Measurements from ENCODE around the gene CACNA1A. TPM values are rescaled to one million over a fixed set of nuclear protein-coding genes. Genes with fewer than 3 reads are reported as not detected.
"Not testable (repeated sequence)": the region's sequence is repeated elsewhere in the genome, so short reads cannot be mapped to it uniquely, and the experiment has no call there.

CACNA1A gene
- total and polyA plus RNA-seq, 3 experiments from 2014 or later: 0.20 to 0.42 TPM; not detected in 1

DNA sequence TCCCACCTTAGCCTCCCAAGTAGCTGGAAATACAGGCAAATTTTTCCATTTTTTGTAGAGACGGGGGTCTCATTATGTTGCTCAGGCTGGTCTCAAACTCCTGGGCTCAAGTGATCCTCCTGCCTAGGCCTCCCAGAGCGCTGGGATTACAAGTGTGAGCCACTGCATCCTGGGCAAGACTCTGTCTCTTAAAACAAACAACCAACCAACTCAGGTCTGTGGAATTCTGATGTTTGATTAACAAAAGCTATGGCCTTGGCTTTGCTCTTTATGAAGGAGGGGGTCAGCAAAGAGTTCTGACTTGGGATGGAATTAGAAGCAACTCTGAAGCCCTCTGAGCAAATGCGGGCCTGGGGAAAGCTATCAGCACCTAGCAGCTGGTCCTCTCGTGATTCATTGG lies 238.4 kb downstream of the CACNA1A start:
- H3K36me3 ChIP-seq (ENCODE audit: insufficient read depth, low read length): no peaks in the 10 kb centered on the region
- no peaks in the 10 kb centered on the region for H3K27me3 ChIP-seq (ENCODE audit: insufficient read depth, low read length, poor library complexity, severe bottlenecking)
- ChIA-PET CTCF (interaction anchor here (0.6 to 1.5 kb wide), 2 partner anchors 34 to 73 kb away, joined by 3 to 4 read pairs; no protein-coding TSS in a partner anchor), POLR2A (no interaction called here)
- H3K4me3 Mint-ChIP-seq: no peak overlapping the region
- no peaks in the 10 kb centered on the region for H3K4me1 ChIP-seq (ENCODE audit: insufficient read depth, low read length)
- no peaks in the 10 kb centered on the region for H3K9me3 Mint-ChIP-seq
- H3K4me3 ChIP-seq (ENCODE audit: low read length): no peak overlapping the region
- H3K27me3 Mint-ChIP-seq: peaks cover 4 to 7% of the 10 kb centered on the region in 2 donors
- H3K27ac ChIP-seq (ENCODE audit: low read depth, low read length): no peak overlapping the region
- H3K9me3 ChIP-seq (ENCODE audit: low read length): no peaks in the 10 kb centered on the region
- no peaks in the 10 kb centered on the region for H3K36me3 Mint-ChIP-seq
- H3K4me1 Mint-ChIP-seq: no peaks in the 10 kb centered on the region
- no peak overlapping the region for H3K27ac Mint-ChIP-seq
- no peak for DNase-seq

DNA sequence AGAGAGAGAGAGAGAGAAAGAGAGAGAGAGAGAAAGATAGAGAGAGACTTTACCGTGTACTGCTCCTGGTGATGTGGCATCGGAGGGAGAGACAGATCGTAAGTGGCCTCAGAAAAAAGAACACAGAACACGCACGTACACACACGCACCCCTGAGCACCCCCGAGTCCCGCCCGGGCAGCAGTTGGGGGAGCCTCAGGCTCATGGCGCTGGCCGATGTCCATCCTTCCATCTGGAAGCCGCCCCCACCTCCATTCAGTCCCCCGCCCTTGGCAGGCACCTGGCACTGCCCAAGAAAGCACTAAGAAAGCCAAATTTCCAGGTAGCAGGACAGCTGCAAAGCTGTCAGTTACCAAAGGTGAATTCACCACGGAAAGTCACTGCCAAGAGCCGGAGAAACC lies 239.1 kb downstream of the CACNA1A start:
- peaks cover 0 to 3% (median 0%) of the 10 kb centered on the region in 3 donors for H3K4me1 Mint-ChIP-seq
- Histone ChIP-seq H3K4me1 (ENCODE audit: insufficient read depth, low read length) (no peaks in the 10 kb centered on the region), H3K27me3 (ENCODE audit: insufficient read depth, low read length, poor library complexity, severe bottlenecking) (no peaks in the 10 kb centered on the region), H3K36me3 (ENCODE audit: insufficient read depth, low read length) (no peaks in the 10 kb centered on the region), H3K27ac (ENCODE audit: low read depth, low read length) (no peak overlapping the region), H3K4me3 (ENCODE audit: low read length) (no peak overlapping the region), H3K9me3 (ENCODE audit: low read length) (no peaks in the 10 kb centered on the region)
- H3K4me3 Mint-ChIP-seq: no peak overlapping the region
- POLR2A ChIA-PET: no interaction called here
- H3K27ac Mint-ChIP-seq: peak overlapping the region in 1 of 8 donors; percentile 60
- CTCF ChIA-PET: interaction anchor here (1.5 kb wide), 1 partner anchor 72 kb away, joined by 4 read pairs; no protein-coding TSS in a partner anchor
- H3K36me3 Mint-ChIP-seq: no peaks in the 10 kb centered on the region
- DNase-seq: no peak
- H3K27me3 Mint-ChIP-seq: peaks cover 3 to 10% of the 10 kb centered on the region in 2 donors
- no peaks in the 10 kb centered on the region for H3K9me3 Mint-ChIP-seq

DNA sequence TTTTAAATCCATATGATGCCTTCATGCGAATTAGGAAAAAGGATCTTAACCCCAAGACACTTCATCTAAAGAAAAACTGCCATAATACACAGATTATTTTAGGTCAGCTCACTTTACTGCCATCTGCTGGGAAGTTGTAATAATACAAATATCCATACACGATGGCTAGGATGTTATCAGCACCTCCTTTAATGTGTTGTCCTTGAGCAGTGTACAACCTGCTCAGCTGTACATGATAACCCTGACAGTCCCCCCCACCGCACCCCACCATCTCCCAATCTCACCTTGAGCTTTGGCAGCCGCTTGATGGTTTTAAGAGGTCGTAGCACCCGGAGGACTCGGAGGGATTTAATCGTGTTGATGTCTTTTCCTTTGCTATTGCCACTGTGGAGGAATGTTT lies 243.8 kb downstream of the CACNA1A start:
- POLR2A ChIA-PET: interaction anchor here (0.6 to 1.5 kb wide), 2 partner anchors 67 to 68 kb away, joined by 3 to 7 read pairs; no protein-coding TSS in a partner anchor
- H3K4me1 Mint-ChIP-seq: peaks cover 0 to 3% (median 0%) of the 10 kb centered on the region in 3 donors

DNA sequence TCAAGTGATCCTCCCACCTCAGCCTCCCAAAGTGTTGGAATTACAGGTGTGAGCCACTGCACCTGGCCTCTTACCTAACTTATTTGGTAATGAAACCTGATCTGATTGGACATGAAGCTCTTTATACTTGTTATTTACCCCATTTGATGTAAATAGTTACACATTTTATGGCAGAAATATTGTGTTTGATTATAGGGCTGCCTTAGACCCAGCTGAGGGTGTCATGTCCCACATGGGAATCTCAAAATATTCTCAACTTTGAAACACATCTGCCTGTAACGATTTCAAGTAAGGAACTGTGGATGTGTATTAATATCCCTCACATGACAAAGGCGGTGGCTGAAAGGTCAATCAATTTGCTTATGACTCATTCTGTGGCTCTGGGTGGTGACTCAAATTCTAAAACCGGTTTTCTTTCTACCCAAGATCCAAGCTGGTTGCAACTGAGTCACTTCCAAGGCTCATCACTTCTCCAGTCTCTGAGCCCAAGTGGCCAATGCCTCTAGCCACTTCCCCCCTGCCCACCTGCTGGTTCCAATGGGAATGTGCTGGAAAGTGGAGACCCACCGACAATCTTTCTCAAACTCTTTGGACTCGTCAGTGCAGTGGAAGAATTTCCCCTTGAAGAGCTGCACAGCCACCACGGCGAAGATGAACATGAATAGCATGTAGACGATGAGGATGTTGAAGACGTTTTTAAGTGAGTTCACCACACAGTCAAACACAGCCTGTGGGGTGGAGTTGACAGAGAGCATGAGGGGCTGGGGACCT lies 245.2 kb downstream of the CACNA1A start:
- no peaks in the 10 kb centered on the region for H3K27me3 ChIP-seq (ENCODE audit: insufficient read depth, low read length, poor library complexity, severe bottlenecking)
- no peak overlapping the region for H3K4me3 ChIP-seq (ENCODE audit: low read length)
- no peaks in the 10 kb centered on the region for H3K9me3 Mint-ChIP-seq
- no peak overlapping the region for H3K4me3 Mint-ChIP-seq
- no peak overlapping the region for H3K27ac ChIP-seq (ENCODE audit: low read depth, low read length)
- peaks cover 0 to 3% (median 0%) of the 10 kb centered on the region in 3 donors for H3K4me1 Mint-ChIP-seq
- ChIA-PET CTCF (interaction anchor here (1.3 to 1.7 kb wide), 4 partner anchors 17 to 296 kb away, joined by 3 to 10 read pairs (median 4); no protein-coding TSS in a partner anchor), POLR2A (no interaction called here)
- no peaks in the 10 kb centered on the region for H3K36me3 ChIP-seq (ENCODE audit: insufficient read depth, low read length)
- H3K4me1 ChIP-seq (ENCODE audit: insufficient read depth, low read length): no peaks in the 10 kb centered on the region
- peak overlapping the region in 1 of 8 donors; percentile 6 for H3K27ac Mint-ChIP-seq
- no peaks in the 10 kb centered on the region for H3K9me3 ChIP-seq (ENCODE audit: low read length)
- peaks cover 13 to 33% of the 10 kb centered on the region in 2 donors for H3K27me3 Mint-ChIP-seq
- peaks cover 0 to 3% (median 0%) of the 10 kb centered on the region in 3 donors for H3K36me3 Mint-ChIP-seq
- DNase-seq: no peak

More for the DNA sequence above, 243.8 kb downstream of the CACNA1A start:
- Histone ChIP-seq H3K9me3 (ENCODE audit: low read length) (no peaks in the 10 kb centered on the region), H3K27ac (ENCODE audit: low read depth, low read length) (no peak overlapping the region), H3K36me3 (ENCODE audit: insufficient read depth, low read length) (no peaks in the 10 kb centered on the region), H3K4me3 (ENCODE audit: low read length) (no peak overlapping the region), H3K27me3 (ENCODE audit: insufficient read depth, low read length, poor library complexity, severe bottlenecking) (no peaks in the 10 kb centered on the region), H3K4me1 (ENCODE audit: insufficient read depth, low read length) (no peaks in the 10 kb centered on the region)
- DNase-seq: peak in 2 of 5 donors; percentile 36 to 38
- no peaks in the 10 kb centered on the region for H3K36me3 Mint-ChIP-seq
- peaks cover 4 to 20% of the 10 kb centered on the region in 2 donors for H3K27me3 Mint-ChIP-seq
- H3K9me3 Mint-ChIP-seq: no peaks in the 10 kb centered on the region
- CTCF ChIA-PET: interaction anchor here (0.8 to 2.1 kb wide), 13 partner anchors 9 to 301 kb away, joined by 3 to 23 read pairs (median 4); partner anchors contain the start of genes IER2 and STX10
- H3K27ac Mint-ChIP-seq: no peak overlapping the region
- no peak overlapping the region for H3K4me3 Mint-ChIP-seq

DNA sequence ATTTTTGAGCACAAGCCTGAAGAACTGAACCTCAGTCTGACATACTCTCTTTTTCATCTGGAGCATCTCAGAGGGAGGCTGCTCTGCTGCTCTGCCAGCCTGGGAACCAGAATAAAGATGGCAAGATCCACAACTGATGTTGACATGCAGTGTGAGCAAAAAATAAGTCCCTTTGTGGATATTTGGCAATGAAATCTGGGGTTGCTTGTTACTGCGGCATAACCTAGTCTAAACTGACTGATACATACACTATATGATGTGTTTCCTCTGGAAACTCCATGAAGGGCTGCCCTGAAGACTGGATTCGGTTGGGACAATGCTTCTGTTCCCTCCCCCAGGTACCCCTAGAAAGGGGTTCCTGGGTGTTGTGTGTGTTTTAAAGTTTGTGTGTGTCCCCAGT lies 249.4 kb downstream of the CACNA1A start:
- Mint-ChIP-seq H3K4me3 (no peak overlapping the region), H3K27me3 (peaks cover 17 to 36% of the 10 kb centered on the region in 2 donors), H3K9me3 (no peaks in the 10 kb centered on the region), H3K4me1 (no peaks in the 10 kb centered on the region), H3K27ac (no peak overlapping the region), H3K36me3 (peaks cover 0 to 3% (median 0%) of the 10 kb centered on the region in 3 donors)
- Histone ChIP-seq H3K9me3 (ENCODE audit: low read length) (no peaks in the 10 kb centered on the region), H3K27me3 (ENCODE audit: insufficient read depth, low read length, poor library complexity, severe bottlenecking) (peaks cover 5% of the 10 kb centered on the region), H3K27ac (ENCODE audit: low read depth, low read length) (no peak overlapping the region), H3K36me3 (ENCODE audit: insufficient read depth, low read length) (no peaks in the 10 kb centered on the region), H3K4me1 (ENCODE audit: insufficient read depth, low read length) (no peaks in the 10 kb centered on the region), H3K4me3 (ENCODE audit: low read length) (no peak overlapping the region)
- ChIA-PET POLR2A (no interaction called here), CTCF (interaction anchor here (1.1 to 1.4 kb wide), 2 partner anchors 280 to 292 kb away, joined by 3 read pairs; no protein-coding TSS in a partner anchor)
- DNase-seq: no peak

DNA sequence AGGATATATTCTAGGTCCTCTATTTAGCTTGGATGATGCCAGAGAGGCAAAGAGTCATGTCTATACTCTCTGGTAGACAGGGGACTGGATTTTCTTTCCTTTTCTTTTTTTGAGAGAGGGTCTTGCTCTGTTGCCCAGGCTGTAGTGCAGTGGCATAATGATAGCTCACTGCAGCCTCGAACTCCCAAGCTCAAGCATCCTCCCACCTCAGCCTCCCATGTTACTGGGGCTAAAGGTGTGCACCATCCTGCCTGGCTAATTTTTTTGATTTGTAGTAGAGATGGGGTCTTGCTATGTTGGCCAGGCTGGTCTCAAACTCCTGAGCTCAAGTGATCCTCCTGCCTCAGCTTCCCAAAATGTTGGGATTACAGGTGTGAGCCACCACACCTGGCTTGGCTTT lies 249.9 kb downstream of the CACNA1A start:
- H3K27ac ChIP-seq (ENCODE audit: low read depth, low read length); H3K36me3 ChIP-seq (ENCODE audit: insufficient read depth, low read length); H3K9me3 Mint-ChIP-seq; H3K27me3 ChIP-seq (ENCODE audit: insufficient read depth, low read length, poor library complexity, severe bottlenecking); H3K4me3 Mint-ChIP-seq; DNase-seq; H3K9me3 ChIP-seq (ENCODE audit: low read length); POLR2A ChIA-PET; H3K36me3 Mint-ChIP-seq; H3K4me3 ChIP-seq (ENCODE audit: low read length); H3K4me1 ChIP-seq (ENCODE audit: insufficient read depth, low read length); H3K4me1 Mint-ChIP-seq: not testable (repeated sequence)
- Mint-ChIP-seq H3K27me3 (peaks cover 17 to 36% of the 10 kb centered on the region in 2 donors), H3K27ac (peak overlapping the region in 1 of 8 donors; percentile 17)
- CTCF ChIA-PET: interaction anchor here (1.1 to 1.4 kb wide), 2 partner anchors 280 to 291 kb away, joined by 3 read pairs; no protein-coding TSS in a partner anchor

DNA sequence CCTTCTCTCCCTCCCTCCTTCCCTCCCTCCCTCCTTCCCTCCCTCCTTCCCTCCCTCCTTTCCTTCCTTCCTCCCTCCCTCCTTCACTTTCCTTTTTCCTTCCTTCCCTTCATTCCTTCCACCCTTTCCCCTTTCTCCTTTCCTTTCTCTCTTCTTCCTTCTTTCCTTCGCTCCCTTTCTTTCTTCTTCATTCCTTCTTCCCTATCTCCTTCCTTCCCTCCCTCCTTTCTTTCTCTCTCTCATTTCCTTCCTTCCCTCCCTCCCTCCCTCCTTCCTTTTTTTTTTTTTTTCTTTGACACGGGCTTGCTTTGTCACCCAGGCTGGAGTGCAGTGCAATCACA lies 250.6 kb downstream of the CACNA1A start:
- CTCF ChIA-PET: interaction anchor here (1.1 to 1.4 kb wide), 2 partner anchors 279 to 290 kb away, joined by 3 read pairs; no protein-coding TSS in a partner anchor
- Mint-ChIP-seq H3K27me3 (peaks cover 17 to 36% of the 10 kb centered on the region in 2 donors), H3K36me3 (peaks cover 0 to 3% (median 0%) of the 10 kb centered on the region in 3 donors), H3K27ac (no peak overlapping the region), H3K9me3 (no peaks in the 10 kb centered on the region), H3K4me3 (no peak overlapping the region), H3K4me1 (no peaks in the 10 kb centered on the region)
- POLR2A ChIA-PET: no interaction called here
- no peaks in the 10 kb centered on the region for H3K9me3 ChIP-seq (ENCODE audit: low read length)
- H3K27me3 ChIP-seq (ENCODE audit: insufficient read depth, low read length, poor library complexity, severe bottlenecking): peaks cover 5% of the 10 kb centered on the region
- no peak overlapping the region for H3K27ac ChIP-seq (ENCODE audit: low read depth, low read length)
- H3K4me3 ChIP-seq (ENCODE audit: low read length): no peak overlapping the region
- no peaks in the 10 kb centered on the region for H3K36me3 ChIP-seq (ENCODE audit: insufficient read depth, low read length)
- no peak for DNase-seq
- H3K4me1 ChIP-seq (ENCODE audit: insufficient read depth, low read length): no peaks in the 10 kb centered on the region

DNA sequence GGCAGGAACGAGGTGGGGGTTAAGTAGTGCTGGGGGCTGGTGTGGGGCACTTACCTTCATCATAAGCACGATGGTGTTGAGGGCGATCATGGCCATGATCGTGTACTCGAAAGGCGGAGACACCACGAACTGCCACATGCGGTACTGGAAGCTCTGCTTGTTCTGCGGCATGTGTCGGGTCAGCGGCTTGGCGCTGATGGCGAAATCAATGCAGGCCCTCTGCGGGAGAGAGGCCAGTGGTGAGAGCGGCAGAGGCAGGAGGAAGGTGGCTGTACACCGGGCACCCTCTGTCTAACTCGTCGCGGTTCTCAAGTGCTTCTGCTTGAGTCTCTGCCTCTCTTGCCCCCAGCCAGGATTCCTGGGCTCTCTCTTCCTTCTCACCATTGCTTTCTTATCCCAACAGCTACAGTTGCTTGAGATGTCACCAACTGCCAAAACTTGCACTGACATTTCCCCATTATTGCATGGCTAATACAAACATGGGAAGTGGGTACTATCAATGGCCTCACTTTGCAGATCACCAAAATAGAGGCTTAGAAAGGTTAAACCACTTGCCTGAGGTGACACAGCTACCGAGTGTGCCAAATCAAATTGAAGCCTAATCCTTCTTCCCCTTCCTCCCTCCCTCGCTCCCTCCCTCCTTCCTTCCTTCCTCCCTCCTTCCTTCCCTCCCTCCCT lies 251.1 kb downstream of the CACNA1A start:
- peaks cover 5% of the 10 kb centered on the region for H3K27me3 ChIP-seq (ENCODE audit: insufficient read depth, low read length, poor library complexity, severe bottlenecking)
- POLR2A ChIA-PET: no interaction called here
- no peak overlapping the region for H3K27ac ChIP-seq (ENCODE audit: low read depth, low read length)
- no peak for DNase-seq
- no peak overlapping the region for H3K4me3 ChIP-seq (ENCODE audit: low read length)
- H3K27me3 Mint-ChIP-seq: peaks cover 17 to 36% of the 10 kb centered on the region in 2 donors
- H3K36me3 Mint-ChIP-seq: peaks cover 0 to 3% (median 0%) of the 10 kb centered on the region in 3 donors
- no peaks in the 10 kb centered on the region for H3K9me3 ChIP-seq (ENCODE audit: low read length)
- CTCF ChIA-PET: interaction anchor here (1.4 kb wide), 1 partner anchor 290 kb away, joined by 3 read pairs; no protein-coding TSS in a partner anchor
- H3K36me3 ChIP-seq (ENCODE audit: insufficient read depth, low read length): no peaks in the 10 kb centered on the region
- H3K27ac Mint-ChIP-seq: peak overlapping the region in 1 of 8 donors; percentile 54
- H3K4me1 Mint-ChIP-seq: no peaks in the 10 kb centered on the region
- no peak overlapping the region for H3K4me3 Mint-ChIP-seq
- no peaks in the 10 kb centered on the region for H3K4me1 ChIP-seq (ENCODE audit: insufficient read depth, low read length)
- no peaks in the 10 kb centered on the region for H3K9me3 Mint-ChIP-seq
